Right lung (tissue), 5 donors: ENCODE measurements around the gene DNAH11. TPM values are rescaled to one million over a fixed set of nuclear protein-coding genes. Genes with fewer than 3 reads are reported as not detected.
"Not testable (repeated sequence)": the region's sequence is repeated elsewhere in the genome, so short reads cannot be mapped to it uniquely, and the experiment has no call there.

ENCODE experiments used
- DNase-seq, 2 donors: peaks; one replicate each; pipeline ENCODE4 v3.0.0-alpha.2; 2013
- polyA plus RNA-seq, 5 donors: library from polyadenylated mRNA; unstranded; fragments of 120-200 nt; gene quantifications; one replicate each; pipeline versions ENCODE4 v1.2.1 to v1.2.3, GENCODE V29; 2013; ENCODE audit warnings: inconsistent platforms in 1 of 5, low replicate concordance in 1 of 5; ENCODE audit not compliant: insufficient read length in 5 of 5, insufficient read depth in 1 of 5

Gene DNAH11
- polyA plus RNA-seq, 5 donors = 2.4 to 6.5 (median 3.6) TPM

GRCh38 chr7:21706131-21706530 is 163.3 kb downstream of the DNAH11 start:
- no peak for DNase-seq

DNA sequence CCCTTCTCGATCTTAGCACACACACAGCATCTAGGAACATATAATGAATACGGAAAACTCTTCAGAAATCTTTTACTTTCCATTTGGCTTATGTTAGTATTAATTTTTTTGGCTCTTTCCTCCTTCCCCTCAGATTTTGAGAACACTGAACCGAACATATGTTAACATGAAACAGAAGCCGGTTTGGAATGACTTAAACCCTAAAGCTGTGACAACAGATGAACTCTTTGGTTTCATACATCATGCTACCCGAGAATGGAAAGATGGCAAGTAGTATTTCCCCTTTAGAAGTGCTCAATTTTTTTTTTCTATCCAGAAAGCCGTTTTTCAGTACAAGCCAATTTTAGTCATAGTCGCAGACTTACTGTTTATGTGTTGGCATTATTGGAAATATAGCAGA is 164.7 kb downstream of the DNAH11 start:
- DNase-seq = no peak

GRCh38 chr7:21708096-21708495 is 165.3 kb downstream of the DNAH11 start:
- no peak for DNase-seq

- DNase-seq = no peak
Observed at GRCh38 chr7:21717323-21717722, 174.5 kb downstream of the DNAH11 start.

DNA sequence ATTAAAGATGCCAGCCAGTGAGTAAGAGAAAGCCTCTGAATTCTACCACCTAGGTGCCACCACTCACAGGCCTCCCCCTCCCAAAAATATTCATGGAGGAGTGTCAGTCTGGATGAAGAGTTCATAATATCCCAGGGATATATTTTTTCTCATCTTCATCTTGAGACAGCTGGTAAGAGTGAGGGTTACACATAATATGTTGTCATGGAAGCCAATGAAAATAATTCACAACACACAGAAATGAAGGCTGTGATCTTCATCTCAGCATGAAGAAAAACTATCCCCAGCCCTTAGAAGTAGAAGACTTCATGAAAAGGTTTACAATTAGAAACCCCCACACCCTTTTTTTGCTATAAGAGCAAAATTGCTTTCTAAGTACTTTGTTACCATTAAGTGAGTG is 175.6 kb downstream of the DNAH11 start:
- DNase-seq = peak; percentile 65 to 70

DNA sequence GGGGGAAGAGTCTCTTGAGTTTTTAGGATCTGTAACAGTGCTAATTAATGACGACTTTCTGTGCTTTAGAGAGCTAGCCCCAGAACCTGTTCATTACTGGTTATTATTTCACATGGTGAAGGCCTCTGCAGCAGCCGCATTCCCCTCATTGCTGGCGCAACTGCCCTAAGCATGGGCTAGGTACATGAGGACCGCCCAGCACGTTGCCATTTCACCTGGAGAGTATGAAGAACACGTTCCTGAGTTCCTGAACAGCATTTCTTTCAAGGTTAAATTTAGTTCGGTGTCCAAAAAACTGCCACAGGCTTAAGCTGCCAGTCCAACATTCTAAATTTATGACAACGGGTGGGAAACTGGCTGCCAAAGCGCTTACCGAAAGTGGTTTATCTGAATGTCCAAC is 177.0 kb downstream of the DNAH11 start:
- DNase-seq = no peak

DNA sequence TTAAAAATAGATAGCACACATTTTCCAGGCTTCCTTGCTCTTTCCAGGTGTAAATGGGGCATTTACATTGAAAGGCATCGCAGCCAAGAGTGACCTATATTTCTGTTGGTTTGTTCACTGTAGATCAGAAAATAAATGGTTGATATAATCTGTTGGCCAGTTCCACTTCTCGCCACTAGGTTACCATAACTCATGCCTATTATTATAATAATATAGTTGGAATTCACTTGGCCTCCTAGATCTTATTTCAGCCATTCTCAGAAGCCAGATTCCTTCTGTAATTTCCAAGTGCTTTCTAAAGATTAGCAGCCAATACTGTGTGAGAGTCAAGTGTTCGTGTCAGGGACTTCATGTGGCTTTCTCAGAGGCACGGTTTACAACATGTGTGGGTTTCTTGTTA is 179.5 kb downstream of the DNAH11 start:
- DNase-seq = no peak

GRCh38 chr7:21724562-21724961 is 181.7 kb downstream of the DNAH11 start:
- no peak for DNase-seq

GRCh38 chr7:21730399-21730798 is 187.6 kb downstream of the DNAH11 start:
- DNase-seq = no peak

DNA sequence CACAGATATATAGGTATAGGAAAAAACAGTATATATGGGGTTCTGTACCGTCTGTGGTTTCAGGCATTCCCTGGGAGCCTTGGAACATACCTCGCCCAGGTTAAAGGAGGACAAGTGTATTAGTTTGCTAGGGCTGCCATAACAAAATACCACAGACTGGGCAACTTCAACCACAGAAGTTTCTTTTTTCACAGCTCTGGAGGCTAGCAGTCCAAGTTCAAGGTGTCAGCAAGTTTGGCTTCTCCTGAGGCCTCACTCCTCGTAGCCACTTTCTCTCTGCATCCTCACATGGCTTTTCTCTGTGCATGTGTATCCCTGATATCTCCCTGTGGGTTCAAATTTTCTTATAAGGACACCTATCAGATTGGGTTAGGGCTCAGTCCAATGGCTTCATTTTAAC is 189.1 kb downstream of the DNAH11 start:
- no peak for DNase-seq

GRCh38 chr7:21732956-21733355 is 190.1 kb downstream of the DNAH11 start:
- DNase-seq = not testable (repeated sequence)

- no peak for DNase-seq
Observed at GRCh38 chr7:21733837-21734236, 191.0 kb downstream of the DNAH11 start.

- DNase-seq = no peak
Observed at GRCh38 chr7:21743493-21743892, 200.7 kb downstream of the DNAH11 start.

DNA sequence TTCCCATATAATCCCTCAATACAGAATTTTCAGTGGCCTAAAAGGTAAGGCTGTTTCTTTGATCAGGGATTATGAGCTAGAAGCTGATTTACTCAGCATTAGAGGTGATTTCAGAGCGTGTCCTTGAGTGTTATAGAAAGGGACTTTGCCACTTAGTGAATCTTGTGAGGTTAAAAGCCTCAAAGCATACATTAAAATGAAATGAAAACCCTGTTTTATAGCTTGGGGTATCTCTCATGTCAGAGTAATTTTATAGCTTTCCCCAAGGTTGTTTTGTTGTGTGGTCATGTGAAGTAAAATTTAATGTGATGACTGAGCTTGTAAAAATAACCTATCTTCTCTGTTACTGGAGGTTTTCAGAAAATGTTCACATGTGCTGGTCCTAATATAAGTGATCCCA is 204.1 kb downstream of the DNAH11 start:
- DNase-seq = no peak

- no peak for DNase-seq
Observed at GRCh38 chr7:21747806-21748205, 205.0 kb downstream of the DNAH11 start.

- no peak for DNase-seq
Observed at GRCh38 chr7:21749378-21749777, 206.5 kb downstream of the DNAH11 start.

DNA sequence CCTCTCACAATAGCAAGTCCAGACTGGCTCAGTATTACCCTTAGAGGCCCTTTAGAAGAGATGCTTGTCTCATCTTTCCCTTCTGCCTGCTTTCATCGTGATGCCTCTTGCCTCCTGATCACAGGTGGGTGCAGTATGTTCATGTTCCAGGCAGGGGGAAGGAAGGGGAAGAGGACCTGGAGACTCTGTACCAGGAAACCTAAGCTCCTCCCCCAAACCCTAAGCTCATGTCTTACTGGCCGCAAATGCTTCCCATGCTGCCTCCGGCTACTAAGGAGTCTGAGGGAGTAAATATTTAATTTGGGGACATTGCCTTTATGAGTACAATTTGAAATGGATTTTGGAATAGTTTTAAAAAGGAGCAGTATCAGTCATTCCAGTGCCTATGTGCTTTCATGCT is 210.2 kb downstream of the DNAH11 start:
- DNase-seq = no peak

GRCh38 chr7:21754963-21755362 is 212.1 kb downstream of the DNAH11 start:
- DNase-seq = no peak

- no peak for DNase-seq
Observed at GRCh38 chr7:21757537-21758282, 214.9 kb downstream of the DNAH11 start.

DNA sequence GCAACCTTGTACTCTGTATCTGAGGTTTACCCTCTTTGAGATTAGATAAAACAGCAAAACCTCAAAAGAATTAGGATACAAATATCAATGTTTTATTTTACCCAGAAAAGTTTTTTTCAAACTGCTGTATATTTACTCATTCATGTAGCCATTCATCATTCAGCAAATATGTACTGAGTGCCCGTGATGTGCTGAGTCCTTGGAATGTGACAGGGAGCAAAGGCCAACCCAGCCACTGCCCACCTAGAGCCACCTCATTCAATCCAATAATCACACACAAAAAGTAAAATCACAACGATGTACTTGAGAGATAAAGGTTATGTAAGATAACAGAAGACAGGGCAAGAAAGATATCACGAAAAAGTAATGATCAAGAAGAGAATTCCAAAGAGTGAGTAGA is 215.4 kb downstream of the DNAH11 start:
- no peak for DNase-seq

GRCh38 chr7:21762469-21762868 is 219.6 kb downstream of the DNAH11 start:
- DNase-seq = no peak

DNA sequence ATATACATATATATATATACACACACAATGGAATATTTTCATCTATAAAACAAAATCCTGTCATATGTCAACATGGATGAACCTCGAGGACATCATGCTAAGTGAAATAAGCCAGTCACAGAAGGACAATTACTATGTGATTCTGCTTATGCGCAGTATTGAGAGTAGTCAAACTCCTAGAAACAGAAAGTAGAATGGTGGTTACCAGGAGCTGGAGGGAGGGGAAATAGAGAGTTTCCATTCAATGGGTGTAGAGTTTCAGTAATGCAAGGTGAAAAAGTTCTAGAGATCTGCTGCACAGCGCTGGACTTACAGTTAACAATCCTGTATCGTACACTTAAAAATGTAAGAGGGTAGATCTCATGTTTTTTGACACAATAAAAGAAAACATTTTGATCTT is 221.0 kb downstream of the DNAH11 start:
- no peak for DNase-seq

- DNase-seq = no peak
Observed at GRCh38 chr7:21766218-21766617, 223.4 kb downstream of the DNAH11 start.

GRCh38 chr7:21767300-21767900 is 224.6 kb downstream of the DNAH11 start:
- peak; percentile 28 to 52 for DNase-seq
